IPS-20b (cell line): Measurements from ENCODE around the gene GZMA.
"Not testable (repeated sequence)": the region's sequence is repeated elsewhere in the genome, so short reads cannot be mapped to it uniquely, and the experiment has no call there.

Experiments used
- H3K27ac ChIP-seq: one replicate; pipeline ENCODE4 v1.5.1; 2013; ENCODE audit warnings: low read length
- H3K27me3 ChIP-seq: 2 replicates; pipeline ENCODE4 v1.6.1; 2013; ENCODE audit warnings: mild to moderate bottlenecking, low read length, inconsistent platforms; ENCODE audit not compliant: insufficient read depth
- H3K36me3 ChIP-seq: 2 replicates; pipeline ENCODE4 v1.6.1; 2013; ENCODE audit warnings: low read depth, mild to moderate bottlenecking, inconsistent platforms, low read length, moderate library complexity; ENCODE audit not compliant: insufficient read depth
- H3K4me1 ChIP-seq: 2 replicates; pipeline ENCODE4 v1.6.1; 2013; ENCODE audit warnings: mild to moderate bottlenecking, control low read depth, inconsistent platforms, low read length, moderate library complexity; ENCODE audit not compliant: insufficient read depth
- H3K4me3 ChIP-seq: 2 replicates; pipeline ENCODE4 v1.5.1; 2013; ENCODE audit warnings: mild to moderate bottlenecking, low read length, inconsistent platforms
- H3K9ac ChIP-seq: 2 replicates; pipeline ENCODE4 v1.6.1; 2013; ENCODE audit warnings: low read depth, mild to moderate bottlenecking, inconsistent platforms, low read length, moderate library complexity
- H3K9me3 ChIP-seq: 2 replicates; pipeline ENCODE4 v1.6.1; 2013; ENCODE audit warnings: mild to moderate bottlenecking, low read depth, low read length, inconsistent platforms; ENCODE audit not compliant: insufficient read depth

Gene GZMA

DNA sequence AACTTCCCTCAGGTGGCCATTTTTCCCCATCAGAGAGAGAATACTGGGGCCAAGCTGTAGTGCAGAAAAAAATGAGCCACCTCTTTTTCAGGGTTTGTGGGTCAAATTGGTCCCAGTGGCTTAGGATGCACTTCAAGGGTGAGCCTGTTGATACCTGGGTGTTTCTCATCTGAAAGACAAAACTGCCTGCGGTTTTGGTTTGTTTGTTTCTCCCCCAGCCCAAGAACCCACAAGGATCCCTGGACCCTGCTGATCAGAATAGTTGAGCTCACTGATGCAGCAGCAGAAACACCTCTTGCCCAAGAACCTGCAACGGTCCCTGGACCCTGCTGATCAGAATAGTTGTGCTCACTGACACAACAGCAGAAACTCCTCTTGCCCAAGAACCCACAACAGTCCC lies 13.1 kb upstream of the GZMA start:
- not testable (repeated sequence) for H3K36me3 ChIP-seq

GRCh38 chr5:55091011-55091410 lies 11.4 kb upstream of the GZMA start:
- not testable (repeated sequence) for H3K27me3 ChIP-seq, H3K36me3 ChIP-seq, H3K4me3 ChIP-seq, H3K9me3 ChIP-seq, H3K27ac ChIP-seq, H3K4me1 ChIP-seq, H3K9ac ChIP-seq

More for the DNA sequence above, 13.1 kb upstream of the GZMA start:
- H3K4me3 ChIP-seq, H3K27ac ChIP-seq, H3K9me3 ChIP-seq, H3K9ac ChIP-seq, H3K4me1 ChIP-seq, H3K27me3 ChIP-seq: not testable (repeated sequence)

GRCh38 chr5:55096182-55096581 lies 6.3 kb upstream of the GZMA start:
- H3K4me3 ChIP-seq = no peak overlapping the region
- no peaks in the 10 kb centered on the region for H3K36me3 ChIP-seq
- H3K27me3 ChIP-seq = no peaks in the 10 kb centered on the region
- no peak overlapping the region for H3K9ac ChIP-seq
- H3K4me1 ChIP-seq = no peaks in the 10 kb centered on the region
- H3K9me3 ChIP-seq = no peaks in the 10 kb centered on the region
- no peak overlapping the region for H3K27ac ChIP-seq

DNA sequence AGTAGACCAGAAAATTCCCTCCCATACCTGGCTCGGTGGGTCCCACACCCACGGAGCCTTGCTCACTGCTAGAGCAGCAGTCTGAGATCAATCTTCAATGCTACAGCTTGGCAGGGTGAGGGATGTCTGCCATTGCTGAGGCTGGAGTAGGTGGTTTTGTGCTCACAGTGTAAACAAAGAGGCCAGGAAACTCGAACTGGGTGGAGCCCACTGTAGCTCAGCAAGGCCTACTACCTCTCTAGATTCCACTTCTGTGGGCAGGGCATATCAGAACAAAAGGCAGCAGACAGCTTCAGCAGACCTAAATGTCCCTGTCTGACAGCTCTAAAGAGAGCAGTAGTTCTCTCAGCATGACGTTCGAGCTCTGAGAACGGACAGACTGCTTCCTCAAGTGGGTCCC lies 5.6 kb upstream of the GZMA start:
- H3K4me3 ChIP-seq = no peak overlapping the region
- H3K9ac ChIP-seq = no peak overlapping the region
- no peaks in the 10 kb centered on the region for H3K9me3 ChIP-seq
- no peaks in the 10 kb centered on the region for H3K36me3 ChIP-seq
- no peak overlapping the region for H3K27ac ChIP-seq
- no peaks in the 10 kb centered on the region for H3K4me1 ChIP-seq
- no peaks in the 10 kb centered on the region for H3K27me3 ChIP-seq

GRCh38 chr5:55101148-55101547 lies 1.3 kb upstream of the GZMA start:
- H3K4me3 ChIP-seq, H3K27ac ChIP-seq, H3K4me1 ChIP-seq, H3K9ac ChIP-seq, H3K36me3 ChIP-seq, H3K9me3 ChIP-seq, H3K27me3 ChIP-seq: not testable (repeated sequence)

- Histone ChIP-seq H3K9me3 (no peaks in the 10 kb centered on the region), H3K9ac (no peak overlapping the region), H3K27ac (no peak overlapping the region), H3K4me3 (no peak overlapping the region), H3K27me3 (no peaks in the 10 kb centered on the region), H3K36me3 (no peaks in the 10 kb centered on the region), H3K4me1 (no peaks in the 10 kb centered on the region)
These were observed 730 bp upstream of the GZMA start for GRCh38 chr5:55101556-55102276.

GRCh38 chr5:55104036-55104772 lies 1.8 kb downstream of the GZMA start:
- Histone ChIP-seq H3K9ac (no peak overlapping the region), H3K4me1 (no peaks in the 10 kb centered on the region), H3K27me3 (no peaks in the 10 kb centered on the region), H3K9me3 (no peaks in the 10 kb centered on the region), H3K36me3 (no peaks in the 10 kb centered on the region), H3K27ac (no peak overlapping the region), H3K4me3 (no peak overlapping the region)

DNA sequence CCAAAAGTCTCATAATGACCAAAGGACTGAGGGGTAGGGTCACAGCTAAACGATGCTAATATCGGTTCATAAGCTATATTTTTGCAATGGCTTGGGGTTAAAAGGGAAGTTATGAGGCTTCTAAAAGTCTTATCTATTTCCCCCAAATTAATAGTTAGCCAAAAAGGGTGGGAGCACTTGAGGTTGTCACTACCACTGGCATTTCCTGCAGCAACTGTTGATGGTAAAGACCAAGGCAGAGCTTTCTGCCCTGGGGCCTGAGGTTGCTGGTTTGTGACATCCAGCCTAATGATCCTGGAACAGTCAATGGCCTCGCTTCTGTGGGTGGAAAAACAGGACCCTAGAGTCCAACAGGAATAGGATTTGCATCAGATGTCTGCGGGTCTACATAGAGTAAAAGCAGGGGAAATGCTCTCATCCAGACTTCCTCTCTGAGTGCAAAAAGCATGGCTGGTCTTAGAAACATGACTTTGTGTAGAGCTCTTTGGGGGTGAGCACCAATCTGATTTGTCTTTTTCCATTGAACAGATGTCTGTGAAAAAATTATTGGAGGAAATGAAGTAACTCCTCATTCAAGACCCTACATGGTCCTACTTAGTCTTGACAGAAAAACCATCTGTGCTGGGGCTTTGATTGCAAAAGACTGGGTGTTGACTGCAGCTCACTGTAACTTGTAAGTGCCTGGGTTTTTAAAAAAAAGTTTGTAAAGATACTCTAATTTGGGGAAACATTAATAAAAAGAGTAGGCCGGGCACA lies 2.7 kb downstream of the GZMA start:
- H3K9me3 ChIP-seq = no peaks in the 10 kb centered on the region

GRCh38 chr5:55105976-55106375 lies 3.5 kb downstream of the GZMA start:
- not testable (repeated sequence) for H3K4me1 ChIP-seq, H3K4me3 ChIP-seq, H3K9ac ChIP-seq, H3K9me3 ChIP-seq, H3K27ac ChIP-seq, H3K27me3 ChIP-seq, H3K36me3 ChIP-seq

More for the DNA sequence above, 2.7 kb downstream of the GZMA start:
- no peaks in the 10 kb centered on the region for H3K27me3 ChIP-seq
- H3K36me3 ChIP-seq = no peaks in the 10 kb centered on the region
- H3K27ac ChIP-seq = no peak overlapping the region
- H3K4me3 ChIP-seq = no peak overlapping the region
- no peak overlapping the region for H3K9ac ChIP-seq
- H3K4me1 ChIP-seq = peaks cover 4% of the 10 kb centered on the region; the same call in 1 of the 2 replicates

- Histone ChIP-seq H3K9ac (no peak overlapping the region), H3K9me3 (no peaks in the 10 kb centered on the region), H3K36me3 (no peaks in the 10 kb centered on the region), H3K27me3 (no peaks in the 10 kb centered on the region), H3K4me3 (no peak overlapping the region), H3K4me1 (peaks cover 5% of the 10 kb centered on the region; the same call in 1 of the 2 replicates), H3K27ac (no peak overlapping the region)
These were observed 6.2 kb downstream of the GZMA start for GRCh38 chr5:55108661-55109060.

DNA sequence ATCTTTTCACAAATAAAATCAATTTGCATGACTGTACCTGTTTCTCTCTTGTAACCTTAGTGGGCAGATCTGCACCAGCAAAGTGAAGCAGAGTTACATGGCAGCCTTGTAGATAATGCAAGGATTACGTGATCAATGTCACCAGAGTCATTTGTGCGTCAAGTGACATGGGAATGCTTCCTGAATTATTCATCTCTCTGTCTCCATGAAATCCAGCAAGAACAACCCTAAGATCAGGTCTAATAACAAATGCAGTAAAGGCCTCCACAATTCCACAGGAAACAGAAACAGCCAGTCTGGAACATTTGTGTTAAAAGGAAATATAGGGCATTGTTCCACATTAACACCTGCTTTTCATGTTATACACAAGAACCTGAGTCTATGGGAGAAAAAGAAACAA lies 7.8 kb downstream of the GZMA start:
- Histone ChIP-seq H3K4me1 (peaks cover 5% of the 10 kb centered on the region; the same call in 1 of the 2 replicates), H3K9ac (0 out of 2 replicates have a peak overlapping the region, but pooled peaks have one; percentile 10), H3K27ac (no peak overlapping the region), H3K27me3 (no peaks in the 10 kb centered on the region), H3K9me3 (no peaks in the 10 kb centered on the region), H3K36me3 (no peaks in the 10 kb centered on the region), H3K4me3 (no peak overlapping the region)
